GM18505 (cell line): Measurements from ENCODE around the gene PLEKHB2.
"Not testable (repeated sequence)": the region's sequence is repeated elsewhere in the genome, so short reads cannot be mapped to it uniquely, and the experiment has no call there.

Source experiments
- ATAC-seq: cut with Tn5 transposase; IDR thresholded peaks from one replicate; pipeline ENCODE4 v1.9.1; 2021; ENCODE audit not compliant: unreplicated experiment
- POLR2A ChIP-seq: IDR thresholded peaks from 4 replicates; pipeline ENCODE4 v1.6.1; 2011; ENCODE audit warnings: borderline replicate concordance; ENCODE audit not compliant: insufficient read depth, insufficient read length; ENCODE audit errors: extremely low read depth

Gene PLEKHB2

DNA sequence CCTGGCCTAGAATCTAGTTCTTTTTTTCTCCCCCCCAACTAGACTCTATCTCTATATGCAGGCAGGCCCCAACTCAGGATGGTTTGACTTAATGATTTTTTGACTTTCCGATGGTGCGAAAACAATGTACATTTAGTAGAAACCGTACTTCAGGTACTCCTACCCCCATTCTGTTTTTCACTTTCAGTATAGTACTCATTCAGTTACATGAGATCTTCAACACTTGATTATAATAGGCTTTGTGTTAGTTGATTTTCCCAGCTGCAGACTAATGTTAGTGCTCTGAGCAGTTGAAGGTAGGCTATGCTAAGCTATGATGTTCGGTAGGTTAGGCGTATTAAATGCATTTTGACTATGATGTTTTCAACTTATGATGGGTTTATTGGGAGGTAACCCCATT, 37.7 kb downstream of the PLEKHB2 start:
- TF ChIP-seq POLR2A, result no peak
- ATAC-seq, result no peak

DNA sequence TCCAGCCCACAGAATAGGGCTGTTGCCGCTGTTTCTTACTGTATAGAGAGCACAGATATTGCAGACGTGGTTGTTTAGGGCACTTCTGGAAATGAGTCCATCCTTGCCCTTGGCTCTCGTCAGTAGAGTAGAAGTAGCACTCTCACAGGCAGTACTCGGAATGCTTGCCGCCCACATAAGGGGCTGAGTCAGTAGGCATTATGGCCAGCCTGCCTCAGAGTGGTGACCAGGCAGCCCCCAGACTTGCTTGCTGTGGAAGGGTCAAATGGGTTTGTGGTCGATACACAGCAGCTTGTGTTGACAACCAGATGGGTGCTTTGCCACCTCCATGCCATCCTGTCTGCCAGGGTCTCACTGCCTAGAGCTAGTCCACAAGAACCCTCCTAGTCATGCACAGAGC, 38.7 kb downstream of the PLEKHB2 start:
- ATAC-seq, result no peak
- no peak for TF ChIP-seq POLR2A

GRCh38 chr2:131145040-131145439, 39.9 kb downstream of the PLEKHB2 start:
- TF ChIP-seq POLR2A, result no peak
- no peak for ATAC-seq

- no peak for TF ChIP-seq POLR2A
- no peak for ATAC-seq
Measured at GRCh38 chr2:131146231-131146630, 41.1 kb downstream of the PLEKHB2 start.

DNA sequence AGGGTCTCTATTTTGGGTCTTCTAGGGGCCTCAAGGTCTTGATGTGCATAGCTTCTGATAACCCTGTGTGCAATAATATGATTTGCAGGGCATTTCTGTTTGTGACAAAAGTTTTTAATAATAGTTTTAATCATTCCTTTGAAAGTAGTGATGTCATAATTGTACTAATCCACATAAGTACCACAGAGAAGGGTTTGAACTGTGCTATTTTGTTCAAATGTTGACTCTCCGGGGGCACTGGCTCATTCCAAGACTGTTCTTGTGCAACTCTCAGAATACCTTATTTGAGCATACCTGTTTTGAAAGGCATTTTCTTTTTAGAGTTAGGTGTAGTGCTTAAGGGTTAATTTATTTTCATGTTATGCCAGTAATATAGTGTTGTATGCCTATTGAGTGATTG, 41.6 kb downstream of the PLEKHB2 start:
- no peak for ATAC-seq
- TF ChIP-seq POLR2A, result no peak

DNA sequence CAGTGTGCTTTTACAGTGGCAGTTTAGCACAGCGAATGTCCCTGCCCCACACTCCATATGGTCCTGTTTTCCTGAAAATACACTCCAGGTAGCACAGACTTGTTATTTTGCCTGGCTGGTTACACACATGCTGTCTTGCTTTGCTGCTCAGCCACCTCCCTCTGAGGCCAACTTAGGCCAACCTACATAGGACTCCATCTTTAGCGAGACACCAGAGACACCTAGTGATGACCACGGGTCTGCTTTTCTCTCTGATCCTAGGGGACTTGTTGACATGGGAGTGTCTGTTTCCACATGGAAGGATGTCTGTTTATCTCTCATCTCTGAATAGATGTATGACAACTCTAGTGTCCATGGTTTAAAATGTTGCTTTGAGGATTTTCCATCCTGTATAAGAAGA, 43.3 kb downstream of the PLEKHB2 start:
- no peak for TF ChIP-seq POLR2A
- no peak for ATAC-seq

GRCh38 chr2:131150109-131150508, 45.0 kb downstream of the PLEKHB2 start:
- ATAC-seq, result not testable (repeated sequence)

- ATAC-seq, result no peak
- TF ChIP-seq POLR2A, result no peak
Measured at GRCh38 chr2:131151398-131151797, 46.3 kb downstream of the PLEKHB2 start.

DNA sequence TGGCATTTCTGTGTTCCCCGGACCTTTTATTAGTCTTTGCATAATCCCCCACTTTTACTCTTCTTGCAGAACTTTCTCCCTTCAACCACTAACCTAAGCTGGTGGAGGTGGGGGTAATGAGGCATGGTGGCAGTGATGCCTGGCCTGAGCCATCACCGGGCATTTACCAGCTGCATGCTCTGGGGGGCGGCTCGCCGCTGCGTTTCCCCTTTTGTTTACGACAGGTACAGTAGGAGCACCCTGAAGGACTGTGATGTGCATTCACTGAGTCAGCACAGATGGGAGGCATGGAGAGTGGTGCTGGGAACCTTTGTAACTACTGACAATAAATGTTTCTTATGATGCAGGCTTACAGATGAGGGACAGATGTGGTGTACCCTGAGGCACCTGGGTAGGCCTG, 46.9 kb downstream of the PLEKHB2 start:
- no peak for ATAC-seq

GRCh38 chr2:131153529-131153928, 48.4 kb downstream of the PLEKHB2 start:
- no peak for TF ChIP-seq POLR2A
- ATAC-seq, result no peak

More for the DNA sequence above, 46.9 kb downstream of the PLEKHB2 start:
- no peak for TF ChIP-seq POLR2A

DNA sequence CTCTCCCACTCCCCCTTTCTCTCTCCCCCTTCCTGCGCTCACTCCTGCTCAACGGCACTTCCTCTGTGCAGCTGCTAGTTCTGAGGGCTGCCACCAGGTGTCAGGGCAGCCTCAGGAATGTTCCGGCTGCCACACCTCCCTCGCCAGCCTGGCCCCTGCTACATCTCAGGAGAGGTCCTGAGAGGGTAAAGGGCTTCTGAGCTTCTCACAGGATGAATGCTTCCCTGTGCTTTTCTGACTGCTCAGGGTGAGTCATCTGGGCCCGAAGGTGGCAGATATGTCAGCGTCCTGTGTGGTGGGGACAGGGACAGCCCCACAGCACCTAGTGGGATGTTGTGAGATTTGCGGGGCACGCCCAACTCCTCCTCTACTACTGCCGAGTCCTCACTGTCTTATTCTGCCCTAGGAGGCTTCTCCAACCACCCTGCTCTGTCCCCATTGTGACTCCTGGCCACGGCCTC, 49.0 kb downstream of the PLEKHB2 start:
- TF ChIP-seq POLR2A, result no peak
- ATAC-seq, result peak; percentile 92

- ATAC-seq, result no peak
- no peak for TF ChIP-seq POLR2A
Measured at GRCh38 chr2:131154647-131155046, 49.5 kb downstream of the PLEKHB2 start.

GRCh38 chr2:131155208-131155855, 50.2 kb downstream of the PLEKHB2 start:
- ATAC-seq, result no peak
- TF ChIP-seq POLR2A, result no peak

- no peak for TF ChIP-seq POLR2A
- ATAC-seq, result no peak
Measured at GRCh38 chr2:131156452-131157149, 51.5 kb downstream of the PLEKHB2 start.

DNA sequence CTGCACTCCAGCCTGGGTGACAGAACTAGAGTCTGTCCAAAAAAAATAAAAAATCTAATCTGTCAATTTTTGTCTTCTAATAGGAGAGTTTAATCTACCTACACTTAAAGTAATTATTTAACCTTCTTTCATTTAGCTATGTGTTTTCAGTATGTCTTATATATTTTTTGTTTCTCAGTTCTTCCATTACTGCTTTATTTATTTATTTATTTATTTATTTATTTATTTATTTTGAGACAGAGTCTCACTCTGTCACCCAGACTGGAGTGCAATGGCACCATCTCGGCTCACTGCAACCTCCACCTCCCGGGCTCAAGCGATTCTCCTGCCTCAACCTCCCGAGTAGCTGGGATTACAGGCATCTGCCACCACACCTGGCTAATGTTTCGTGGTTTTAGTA, 60.4 kb downstream of the PLEKHB2 start:
- ATAC-seq, result not testable (repeated sequence)
